ENCODE results near the gene PDCL3. TPM values are rescaled to one million over a fixed set of nuclear protein-coding genes. Genes with fewer than 3 reads are reported as not detected.

Gene PDCL3
- total RNA-seq, 2 donors from 2014 or later: 16.6 to 27.2 TPM

DNA sequence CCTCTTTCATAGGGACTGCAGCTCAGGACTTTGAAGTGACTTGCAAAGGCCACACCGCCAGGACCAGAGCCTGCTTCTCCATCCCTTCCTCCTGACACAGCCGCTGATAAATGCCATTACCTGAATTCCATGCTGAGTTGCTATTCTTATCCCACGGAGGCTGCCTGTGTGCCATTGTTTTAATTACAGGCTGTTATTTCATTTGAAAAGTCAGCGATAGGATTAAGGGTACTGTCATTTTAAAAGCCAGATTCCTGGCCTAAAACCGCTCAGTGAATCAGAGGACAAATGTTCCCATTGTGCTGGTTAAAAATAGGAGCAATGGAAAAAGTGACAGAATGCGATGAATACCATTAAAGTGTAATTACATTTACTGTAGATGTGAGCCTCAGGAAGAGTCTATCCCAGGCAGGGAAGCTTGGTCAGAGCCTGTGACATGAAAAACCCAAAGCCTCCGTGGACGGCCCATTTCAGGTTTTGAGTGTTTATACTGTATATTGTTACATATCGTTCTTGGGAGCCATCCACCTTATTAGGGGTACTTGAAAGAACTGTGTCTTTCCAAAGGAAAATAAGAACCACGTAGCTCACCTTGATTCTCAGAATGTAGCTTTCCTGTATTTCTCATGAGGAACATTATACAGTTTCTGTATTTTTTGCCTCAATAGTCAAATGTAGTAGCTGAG, 41.3 kb downstream of the PDCL3 start:
- TF ChIP-seq POLR2AphosphoS5 (IDR thresholded peaks at IDR 0.05) (no peak), POLR2A (IDR thresholded peaks at IDR 0.05) (no peak)
- TF ChIP-seq, protein P1, sequence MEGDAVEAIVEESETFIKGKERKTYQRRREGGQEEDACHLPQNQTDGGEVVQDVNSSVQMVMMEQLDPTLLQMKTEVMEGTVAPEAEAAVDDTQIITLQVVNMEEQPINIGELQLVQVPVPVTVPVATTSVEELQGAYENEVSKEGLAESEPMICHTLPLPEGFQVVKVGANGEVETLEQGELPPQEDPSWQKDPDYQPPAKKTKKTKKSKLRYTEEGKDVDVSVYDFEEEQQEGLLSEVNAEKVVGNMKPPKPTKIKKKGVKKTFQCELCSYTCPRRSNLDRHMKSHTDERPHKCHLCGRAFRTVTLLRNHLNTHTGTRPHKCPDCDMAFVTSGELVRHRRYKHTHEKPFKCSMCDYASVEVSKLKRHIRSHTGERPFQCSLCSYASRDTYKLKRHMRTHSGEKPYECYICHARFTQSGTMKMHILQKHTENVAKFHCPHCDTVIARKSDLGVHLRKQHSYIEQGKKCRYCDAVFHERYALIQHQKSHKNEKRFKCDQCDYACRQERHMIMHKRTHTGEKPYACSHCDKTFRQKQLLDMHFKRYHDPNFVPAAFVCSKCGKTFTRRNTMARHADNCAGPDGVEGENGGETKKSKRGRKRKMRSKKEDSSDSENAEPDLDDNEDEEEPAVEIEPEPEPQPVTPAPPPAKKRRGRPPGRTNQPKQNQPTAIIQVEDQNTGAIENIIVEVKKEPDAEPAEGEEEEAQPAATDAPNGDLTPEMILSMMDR (IDR thresholded peaks at IDR 0.05): no peak
- no peaks in the 10 kb centered on the region for H3K4me1 ChIP-seq (replicated peaks)
- 44% methylated on average over 10 of the region's 10 CpGs for WGBS
- intact Hi-C loops (cut with DNase I): no loop called here
- no peak for DNase-seq (ENCODE audit: low spot score)
- no peak overlapping the region for H3K27ac ChIP-seq
- no peaks in the 10 kb centered on the region for H3K27me3 ChIP-seq (replicated peaks; ENCODE audit: insufficient read depth)
- H3K36me3 ChIP-seq: no peaks in the 10 kb centered on the region
- H3K4me3 ChIP-seq: no peak overlapping the region
- H3K9me3 ChIP-seq: no peaks in the 10 kb centered on the region

DNA sequence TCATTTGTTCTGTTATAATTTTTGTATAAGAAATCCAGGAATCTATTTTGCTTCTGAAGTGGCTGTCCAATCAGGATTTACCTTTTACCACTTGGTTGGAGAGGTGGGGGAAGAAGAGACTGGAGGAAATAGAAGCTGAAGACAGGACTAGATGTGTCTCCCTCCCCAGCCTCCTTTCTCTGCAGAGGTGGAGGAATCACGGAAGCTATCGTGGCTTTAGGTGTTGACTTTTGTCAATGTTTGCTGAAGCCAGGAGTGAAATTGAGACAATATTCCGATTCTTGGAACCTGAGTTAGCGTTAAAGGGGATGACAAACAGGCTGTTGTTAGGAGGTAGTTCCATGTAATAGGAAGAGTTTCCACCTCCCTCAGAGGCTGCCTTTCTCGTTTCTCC, 43.5 kb downstream of the PDCL3 start:
- TF ChIP-seq POLR2A (IDR thresholded peaks at IDR 0.05) (no peak), POLR2AphosphoS5 (IDR thresholded peaks at IDR 0.05) (no peak)
- TF ChIP-seq, protein P1 (IDR thresholded peaks at IDR 0.05): no peak
- Histone ChIP-seq H3K9me3 (no peaks in the 10 kb centered on the region), H3K27ac (no peak overlapping the region), H3K27me3 (replicated peaks; ENCODE audit: insufficient read depth) (no peaks in the 10 kb centered on the region), H3K4me3 (no peak overlapping the region), H3K4me1 (replicated peaks) (no peaks in the 10 kb centered on the region), H3K36me3 (no peaks in the 10 kb centered on the region)
- no peak for DNase-seq (ENCODE audit: low spot score)
- intact Hi-C loops (cut with DNase I): loop anchor here (5.0 kb wide), 1 partner anchor 546 kb away; the partner anchor contains the start of gene TBC1D8
- WGBS: 40% methylated on average over 5 of the region's 5 CpGs

DNA sequence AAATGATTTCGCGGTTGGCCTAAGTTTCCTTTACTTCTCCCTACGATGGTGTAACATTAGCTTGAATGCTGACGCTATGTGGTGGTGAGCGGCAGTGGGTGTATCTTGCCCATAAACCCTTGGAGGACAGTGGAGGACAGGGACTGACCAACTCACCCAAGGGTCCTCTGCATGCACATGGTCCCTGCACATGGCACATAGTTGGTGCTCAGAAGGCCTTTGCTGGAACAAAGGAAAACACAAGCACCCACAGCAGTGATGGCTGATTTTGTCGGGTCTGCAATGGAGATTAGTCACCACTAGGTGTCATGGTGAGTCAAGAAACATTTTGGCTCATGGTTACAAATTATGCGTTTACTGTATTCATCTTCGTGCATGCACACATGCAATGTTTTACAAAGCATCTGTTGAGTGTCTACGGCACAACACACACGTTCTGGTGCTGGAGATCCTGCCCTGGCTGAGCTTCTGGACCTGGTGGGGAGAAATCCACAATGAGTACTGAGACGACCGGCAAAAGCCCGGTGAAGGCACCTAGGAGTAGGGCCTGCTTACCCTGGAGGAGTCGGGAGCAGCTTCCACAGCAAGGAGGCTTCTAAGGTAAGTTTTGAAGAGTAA, 44.0 kb downstream of the PDCL3 start:
- no peaks in the 10 kb centered on the region for H3K27me3 ChIP-seq (replicated peaks; ENCODE audit: insufficient read depth)
- H3K36me3 ChIP-seq: no peaks in the 10 kb centered on the region
- no peak overlapping the region for H3K27ac ChIP-seq
- 53% methylated on average over 14 of the region's 14 CpGs for WGBS
- no peaks in the 10 kb centered on the region for H3K9me3 ChIP-seq
- H3K4me3 ChIP-seq: no peak overlapping the region
- DNase-seq (ENCODE audit: low spot score): no peak
- intact Hi-C loops (cut with DNase I): loop anchor here (5.0 kb wide), 1 partner anchor 545 kb away; the partner anchor contains the start of gene TBC1D8
- no peaks in the 10 kb centered on the region for H3K4me1 ChIP-seq (replicated peaks)
- TF ChIP-seq, protein P1 (IDR thresholded peaks at IDR 0.05): peak; percentile 64 to 81 (median 70)
- TF ChIP-seq POLR2A (IDR thresholded peaks at IDR 0.05) (no peak), POLR2AphosphoS5 (IDR thresholded peaks at IDR 0.05) (no peak)

DNA sequence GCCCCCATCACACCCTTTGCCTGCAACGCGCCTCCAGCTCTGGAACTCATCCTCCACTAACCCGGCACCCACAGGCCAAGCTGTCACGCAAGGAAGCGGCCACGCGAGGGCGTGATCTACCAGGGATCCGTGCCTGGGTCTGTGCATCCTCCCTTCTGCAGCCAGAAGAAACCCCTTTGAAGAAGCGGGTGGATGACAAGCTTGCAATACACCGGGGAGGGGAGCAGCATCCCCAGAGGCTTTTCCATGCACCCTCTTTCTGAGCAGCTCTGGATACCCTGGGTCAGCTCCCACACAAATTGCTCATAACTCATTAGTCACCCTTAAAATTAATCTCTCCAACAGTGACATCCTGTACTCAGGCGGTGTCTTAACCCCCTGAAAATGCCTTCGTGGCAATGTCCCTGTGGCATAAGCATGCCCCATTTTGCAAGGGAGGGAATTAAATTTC, 47.6 kb downstream of the PDCL3 start:
- no peak for TF ChIP-seq POLR2AphosphoS5 (IDR thresholded peaks at IDR 0.05)
- TF ChIP-seq, protein P1 (IDR thresholded peaks at IDR 0.05): peak in 3 of 4 experiments; percentile 18 to 73 (median 57)
- 13% methylated on average over 13 of the region's 13 CpGs for WGBS
- H3K9me3 ChIP-seq: no peaks in the 10 kb centered on the region
- no peaks in the 10 kb centered on the region for H3K27me3 ChIP-seq (replicated peaks; ENCODE audit: insufficient read depth)
- H3K4me3 ChIP-seq: no peak overlapping the region
- no peaks in the 10 kb centered on the region for H3K36me3 ChIP-seq
- H3K4me1 ChIP-seq (replicated peaks): no peaks in the 10 kb centered on the region
- no peak overlapping the region for H3K27ac ChIP-seq
- intact Hi-C loops (cut with DNase I): loop anchor here (2.0 kb wide), 1 partner anchor 372 kb away; no protein-coding TSS in a partner anchor
- DNase-seq (ENCODE audit: low spot score): peak; percentile 46

All from prostate gland (tissue), 2 donors.